H1 (cell line): ENCODE measurements around the gene ACP2. TPM values are rescaled to one million over a fixed set of nuclear protein-coding genes. Genes with fewer than 3 reads are reported as not detected.

Experiments used
- CTCF ChIA-PET: fragments of 300-600 bp; sonication (Branson Sonifier 250); formaldehyde crosslinking; loops from one replicate; lab custom pipeline; 2021; ENCODE audit not compliant: partially characterized antibody; lab: Charles Lee
- POLR2A ChIA-PET: fragments of 300-600 bp; sonication (Branson Sonifier 250); formaldehyde crosslinking; loops from one replicate; lab custom pipeline; 2021; ENCODE audit warnings: inconsistent platforms; ENCODE audit not compliant: partially characterized antibody; lab: Charles Lee
- DNase-seq, 2 experiments: peaks; one replicate each; pipeline versions ENCODE4 v3.0.0 to v3.0.0-alpha.2; 2010 to 2022; ENCODE audit warnings: low spot score in 2 of 2, low read depth in 1 of 2, mixed read lengths in 1 of 2
- FAIRE-seq: peaks from 2 replicates; lab custom pipeline; 2011; peaks lifted over from hg19 to GRCh38; lab: Jason Lieb, UNC
- H2AFZ ChIP-seq: 2 replicates; pipeline ENCODE4 v1.8.1; 2012; ENCODE audit warnings: low read length, inconsistent platforms
- H2AK5ac ChIP-seq: 2 replicates; pipeline ENCODE4 v1.6.1; 2013; ENCODE audit warnings: low read depth, low read length
- H2BK120ac ChIP-seq: replicated peaks from 2 replicates; pipeline ENCODE3; 2013; ENCODE audit warnings: low read depth, low read length, inconsistent platforms
- H2BK12ac ChIP-seq: 2 replicates; pipeline ENCODE4 v1.6.1; 2013; ENCODE audit warnings: low read depth, low read length
- H2BK15ac ChIP-seq: 2 replicates; pipeline ENCODE4 v1.6.1; 2013; ENCODE audit warnings: low read length
- H2BK20ac ChIP-seq: 2 replicates; pipeline ENCODE4 v1.6.1; 2013; ENCODE audit warnings: low read length
- H2BK5ac ChIP-seq: 2 replicates; pipeline ENCODE4 v1.6.1; 2013; ENCODE audit warnings: low read depth, low read length
- H3K14ac ChIP-seq: 2 replicates; pipeline ENCODE4 v1.6.1; 2013; ENCODE audit warnings: inconsistent platforms; ENCODE audit not compliant: insufficient read length
- H3K18ac ChIP-seq: 2 replicates; pipeline ENCODE4 v1.6.1; 2013; ENCODE audit warnings: low read length; ENCODE audit errors: extremely low read depth
- H3K23ac ChIP-seq: 2 replicates; pipeline ENCODE4 v1.6.1; 2013; ENCODE audit warnings: inconsistent platforms; ENCODE audit not compliant: insufficient read length
- H3K23me2 ChIP-seq: 2 replicates; pipeline ENCODE4 v1.6.1; 2013; ENCODE audit warnings: low read depth, low read length
- H3K27ac ChIP-seq: 2 replicates; pipeline ENCODE4 v1.6.1; 2011; ENCODE audit warnings: low read depth, low read length, inconsistent platforms
- H3K27me3 ChIP-seq, 4 experiments: replicated peaks in 1 of 4; 1 replicate in 1 of 4; 2 replicates in 3 of 4; pipeline versions ENCODE4 v1.6.1 to v1.8.1; 2011 to 2013; ENCODE audit warnings: low read length in 3 of 4, mild to moderate bottlenecking in 3 of 4, inconsistent platforms in 2 of 4, mixed read lengths in 2 of 4, moderate library complexity in 1 of 4; ENCODE audit not compliant: control insufficient read depth in 3 of 4, insufficient read depth in 3 of 4; ENCODE audit errors: extremely low read depth in 1 of 4
- H3K36me3 ChIP-seq, 4 experiments: 2 replicates each; pipeline versions ENCODE4 v1.6.1 to v1.8.1; 2011 to 2013; ENCODE audit warnings: mild to moderate bottlenecking in 4 of 4, low read length in 3 of 4, moderate library complexity in 2 of 4, control low read depth in 1 of 4, inconsistent platforms in 1 of 4; ENCODE audit not compliant: insufficient read depth in 4 of 4, control insufficient read depth in 2 of 4
- H3K4ac ChIP-seq: replicated peaks from 2 replicates; pipeline ENCODE3; 2013; ENCODE audit warnings: low read length, low read depth, mixed read lengths, inconsistent platforms; ENCODE audit not compliant: insufficient read length
- H3K4me1 ChIP-seq, 4 experiments: replicated peaks in 1 of 4; 1 replicate in 1 of 4; 2 replicates in 3 of 4; pipeline versions ENCODE4 v1.6.1 to v1.8.1; 2011 to 2013; ENCODE audit warnings: low read length in 3 of 4, inconsistent platforms in 2 of 4, mixed read lengths in 1 of 4; ENCODE audit not compliant: insufficient read depth in 4 of 4, control insufficient read depth in 3 of 4
- H3K4me2 ChIP-seq, 2 experiments: 2 replicates each; pipeline versions ENCODE4 v1.6.1 to v1.8.1; 2011 to 2013; ENCODE audit warnings: low read depth in 2 of 2, low read length in 2 of 2, control low read depth in 1 of 2, inconsistent platforms in 1 of 2, mild to moderate bottlenecking in 1 of 2; ENCODE audit not compliant: insufficient read depth in 1 of 2
- H3K4me3 ChIP-seq, 4 experiments: fragments of 200-600, 300-600 bp in 1 of 4; sonication (generic), shearing (Covaris generic), sonication (Bioruptor Twin) in 1 of 4; 2 replicates each; pipeline versions ENCODE4 v1.5.1 to v1.8.1; 2011 to 2016; ENCODE audit warnings: low read length in 4 of 4, low read depth in 3 of 4, control low read depth in 2 of 4, inconsistent platforms in 2 of 4, mild to moderate bottlenecking in 2 of 4, mixed read lengths in 1 of 4, moderate library complexity in 1 of 4; ENCODE audit not compliant: insufficient read depth in 2 of 4; ENCODE audit errors: extremely low read depth in 1 of 4
- H3K56ac ChIP-seq: replicated peaks from 2 replicates; pipeline ENCODE3; 2013; ENCODE audit warnings: low read depth, mild to moderate bottlenecking, mixed read lengths, low read length, inconsistent platforms; ENCODE audit not compliant: insufficient read length
- H3K79me1 ChIP-seq: 2 replicates; pipeline ENCODE4 v1.6.1; 2013; ENCODE audit warnings: low read depth, low read length, control low read depth
- H3K79me2 ChIP-seq, 2 experiments: 2 replicates each; pipeline versions ENCODE4 v1.6.1 to v1.8.1; 2012 to 2013; ENCODE audit warnings: low read length in 2 of 2, mild to moderate bottlenecking in 2 of 2, inconsistent platforms in 1 of 2; ENCODE audit not compliant: insufficient read depth in 2 of 2, control insufficient read depth in 1 of 2
- H3K9ac ChIP-seq, 4 experiments: replicated peaks in 1 of 4; 1 replicate in 1 of 4; 2 replicates in 3 of 4; pipeline versions ENCODE4 v1.6.1 to v1.8.1; 2011 to 2013; ENCODE audit warnings: low read depth in 3 of 4, low read length in 3 of 4, control low read depth in 2 of 4, mild to moderate bottlenecking in 2 of 4, moderate library complexity in 2 of 4, inconsistent platforms in 1 of 4; ENCODE audit errors: extremely low read depth in 1 of 4
- H3K9me3 ChIP-seq, 2 experiments: 2 replicates each; pipeline versions ENCODE4 v1.6.1 to v1.8.1; 2012 to 2013; ENCODE audit warnings: mild to moderate bottlenecking in 2 of 2, moderate library complexity in 2 of 2, control low read depth in 1 of 2, inconsistent platforms in 1 of 2, low read depth in 1 of 2, low read length in 1 of 2, mixed read lengths in 1 of 2; ENCODE audit not compliant: insufficient read depth in 2 of 2
- H4K20me1 ChIP-seq, 2 experiments: replicated peaks in 1 of 2; 2 replicates each; pipeline versions ENCODE3 to v1.8.1; 2011 to 2013; ENCODE audit warnings: inconsistent platforms in 2 of 2, low read length in 2 of 2, mild to moderate bottlenecking in 1 of 2; ENCODE audit not compliant: insufficient read depth in 2 of 2, control insufficient read depth in 1 of 2
- H4K5ac ChIP-seq: 2 replicates; pipeline ENCODE4 v1.6.1; 2013; ENCODE audit warnings: low read length, low read depth, mixed read lengths, inconsistent platforms; ENCODE audit not compliant: insufficient read length
- H4K8ac ChIP-seq: 2 replicates; pipeline ENCODE4 v1.8.0; 2013; ENCODE audit warnings: mild to moderate bottlenecking, moderate library complexity, low read length, inconsistent platforms; ENCODE audit not compliant: insufficient read depth; ENCODE audit errors: extremely low read depth
- H4K91ac ChIP-seq: replicated peaks from 2 replicates; pipeline ENCODE3; 2013; ENCODE audit warnings: low read length, mixed read lengths, inconsistent platforms; ENCODE audit not compliant: insufficient read length
- BCL11A ChIP-seq, 2 experiments: IDR thresholded peaks; one replicate each; pipeline ENCODE4 v1.6.1; 2011; ENCODE audit warnings: low read depth in 2 of 2, low read length in 2 of 2, mild to moderate bottlenecking in 2 of 2
- CHD2 ChIP-seq: IDR thresholded peaks from 2 replicates; pipeline ENCODE4 v1.6.1; 2012; ENCODE audit warnings: low read length, improper control_type of control experiment
- MAFK ChIP-seq: IDR thresholded peaks from 2 replicates; pipeline ENCODE4 v1.6.1; 2012; ENCODE audit warnings: low read depth, mild to moderate bottlenecking, improper control_type of control experiment, low read length
- PHF8 ChIP-seq: fragments of 200-600 bp; sonication (generic); conservative IDR thresholded peaks from 2 replicates; pipeline ENCODE4 v1.7.1; 2012; ENCODE audit warnings: low read depth, mild to moderate bottlenecking, inconsistent platforms, low read length, moderate library complexity
- POLR2A ChIP-seq, 2 experiments: IDR thresholded peaks; 1 replicate in 1 of 2; 2 replicates in 1 of 2; pipeline ENCODE4 v1.6.1; 2011; ENCODE audit warnings: low read depth in 2 of 2, low read length in 2 of 2, mild to moderate bottlenecking in 2 of 2; ENCODE audit errors: control extremely low read depth in 1 of 2
- TBP ChIP-seq: IDR thresholded peaks from 2 replicates; pipeline ENCODE4 v1.6.1; 2011; ENCODE audit warnings: low read depth, low read length, improper control_type of control experiment
- USF2 ChIP-seq: IDR thresholded peaks from 2 replicates; pipeline ENCODE4 v1.6.1; 2011; ENCODE audit warnings: low read length, improper control_type of control experiment
- WGBS, 2 experiments: shearing (Covaris generic) in 1 of 2; methylation state at CpG; one replicate each; pipeline versions ENCODE4 v1.1.6 to v1.1.7; 2013 to 2015; ENCODE audit warnings: low lambda C conversion rate in 2 of 2, mixed read lengths in 2 of 2, inconsistent platforms in 1 of 2, low coverage in 1 of 2, missing lambda C conversion rate in 1 of 2; ENCODE audit not compliant: insufficient replicate concordance in 2 of 2, insufficient coverage in 1 of 2, insufficient read length in 1 of 2; ENCODE audit errors: extremely low coverage in 1 of 2, missing lambda C conversion rate in 1 of 2; 5-methylcytosine and 5-hydroxymethylcytosine counted together
- polyA plus RNA-seq, 7 experiments: library from polyadenylated mRNA; depleted of rRNA in 3 of 7; stranded (reverse) in 5 of 7; unstranded in 2 of 7; fragments of >200 nt in 5 of 7; fragments of 200-250 nt in 2 of 7; gene quantifications; 1 replicate in 5 of 7; 2 replicates in 1 of 7; 4 replicates in 1 of 7; pipeline versions ENCODE4 v1.2.1 to v1.2.3, GENCODE V29; 2011 to 2013; ENCODE audit warnings: missing spikeins in 2 of 7, mixed read lengths in 2 of 7
- total RNA-seq: library from RNA; stranded (reverse); fragmentation: NEBNext Ultra II Directional; extraction: Animal tissue kit (Norgen Biotek cat#: 25700); gene quantifications from 2 replicates; pipeline ENCODE4 v1.2.1, GENCODE V29; 2021
- TF ChIP-seq, protein P1 (sequence below), 3 experiments: IDR thresholded peaks; 1 replicate in 2 of 3; 2 replicates in 1 of 3; pipeline versions ENCODE4 v1.5.1 to v1.6.1; 2011; ENCODE audit warnings: low read length in 3 of 3, mild to moderate bottlenecking in 3 of 3, inconsistent platforms in 2 of 3, low read depth in 1 of 3, moderate library complexity in 1 of 3; ENCODE audit not compliant: insufficient read depth in 1 of 3; ENCODE audit errors: control extremely low read depth in 1 of 3

The ACP2 gene
- total and polyA plus RNA-seq, 2 of the 8 experiments (the other 6 are each of a cell fraction or from before 2014, with no cell fraction given), result 17.8 to 19.8 TPM

GRCh38 chr11:47236482-47236881 is 12.1 kb downstream of the ACP2 start:
- no peak overlapping the region for H2BK5ac ChIP-seq
- no peak overlapping the region for H3K4me3 ChIP-seq
- H3K4me2 ChIP-seq, result no peak overlapping the region
- peaks cover 0 to 7% of the 10 kb centered on the region in 2 experiments for H4K20me1 ChIP-seq
- no peak for TF ChIP-seq CHD2
- TF ChIP-seq MAFK, result no peak
- TF ChIP-seq POLR2A (IDR thresholded peaks at IDR 0.05; ENCODE audit: control extremely low read depth in 1 of 2, low read depth in 2 of 2, low read length in 2 of 2), result no peak; a peak in 1 of 3 replicates
- no peak for TF ChIP-seq TBP
- no peak for TF ChIP-seq BCL11A (IDR thresholded peaks at IDR 0.05; ENCODE audit: low read depth in 2 of 2, low read length in 2 of 2)
- TF ChIP-seq PHF8, result no peak
- no peak for TF ChIP-seq USF2
- TF ChIP-seq, protein P1, sequence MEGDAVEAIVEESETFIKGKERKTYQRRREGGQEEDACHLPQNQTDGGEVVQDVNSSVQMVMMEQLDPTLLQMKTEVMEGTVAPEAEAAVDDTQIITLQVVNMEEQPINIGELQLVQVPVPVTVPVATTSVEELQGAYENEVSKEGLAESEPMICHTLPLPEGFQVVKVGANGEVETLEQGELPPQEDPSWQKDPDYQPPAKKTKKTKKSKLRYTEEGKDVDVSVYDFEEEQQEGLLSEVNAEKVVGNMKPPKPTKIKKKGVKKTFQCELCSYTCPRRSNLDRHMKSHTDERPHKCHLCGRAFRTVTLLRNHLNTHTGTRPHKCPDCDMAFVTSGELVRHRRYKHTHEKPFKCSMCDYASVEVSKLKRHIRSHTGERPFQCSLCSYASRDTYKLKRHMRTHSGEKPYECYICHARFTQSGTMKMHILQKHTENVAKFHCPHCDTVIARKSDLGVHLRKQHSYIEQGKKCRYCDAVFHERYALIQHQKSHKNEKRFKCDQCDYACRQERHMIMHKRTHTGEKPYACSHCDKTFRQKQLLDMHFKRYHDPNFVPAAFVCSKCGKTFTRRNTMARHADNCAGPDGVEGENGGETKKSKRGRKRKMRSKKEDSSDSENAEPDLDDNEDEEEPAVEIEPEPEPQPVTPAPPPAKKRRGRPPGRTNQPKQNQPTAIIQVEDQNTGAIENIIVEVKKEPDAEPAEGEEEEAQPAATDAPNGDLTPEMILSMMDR (IDR thresholded peaks at IDR 0.05; ENCODE audit: control extremely low read depth in 1 of 3, insufficient read depth in 1 of 3, low read depth in 1 of 3, low read length in 3 of 3), result no peak
- H4K8ac ChIP-seq, result no peak overlapping the region
- ChIA-PET CTCF (interaction anchor here (1.2 to 11.4 kb wide), 8 partner anchors 10 to 75 kb away, joined by 3 to 107 read pairs (median 42); partner anchors contain the start of genes ACP2, ARFGAP2, DDB2 and NR1H3), POLR2A (interaction anchor here (1.1 to 11.9 kb wide), 8 partner anchors 10 to 141 kb away, joined by 3 to 138 read pairs (median 9); partner anchors contain the start of genes ACP2, DDB2 and NR1H3)
- H2BK15ac ChIP-seq, result no peak overlapping the region
- no peak overlapping the region for H2BK120ac ChIP-seq
- DNase-seq (no peak), FAIRE-seq (no peak)
- H3K79me1 ChIP-seq, result no peaks in the 10 kb centered on the region; the same call in 1 of the 2 replicates
- H2AK5ac ChIP-seq, result no peak overlapping the region
- H3K56ac ChIP-seq, result no peak overlapping the region
- WGBS, 2 experiments, result 91% methylated on average over 5 of the region's 5 CpGs; no CpG with 5 or more reads in 1 of the 2 experiments
- no peak overlapping the region for H2BK12ac ChIP-seq
- H2AFZ ChIP-seq, result no peak overlapping the region
- no peak overlapping the region for H3K23ac ChIP-seq
- no peak overlapping the region for H3K14ac ChIP-seq
- H2BK20ac ChIP-seq, result no peak overlapping the region
- H3K27ac ChIP-seq, result no peak overlapping the region
- H3K18ac ChIP-seq, result no peak overlapping the region
- H4K91ac ChIP-seq, result no peak overlapping the region
- no peak overlapping the region for H3K4ac ChIP-seq
- H3K36me3 ChIP-seq, result peaks cover 20 to 48% (median 38%) of the 10 kb centered on the region in 4 experiments
- no peak overlapping the region for H4K5ac ChIP-seq
- H3K9ac ChIP-seq, result no peak overlapping the region
- H3K23me2 ChIP-seq, result no peaks in the 10 kb centered on the region
- H3K79me2 ChIP-seq, result no peaks in the 10 kb centered on the region
- H3K9me3 ChIP-seq, result no peaks in the 10 kb centered on the region
- 0 out of 7 replicates have a peak, but pooled peaks cover 0 to 2% (median 0%) of the 10 kb centered on the region in 4 experiments for H3K4me1 ChIP-seq
- no peaks in the 10 kb centered on the region for H3K27me3 ChIP-seq
